ENCODE data around the gene RIC1. TPM values are rescaled to one million over a fixed set of nuclear protein-coding genes. Genes with fewer than 3 reads are reported as not detected.

RIC1 gene
- polyA plus RNA-seq, 1 of the 3 experiments (the other 2 are of a cell fraction) = 21.9 TPM

DNA sequence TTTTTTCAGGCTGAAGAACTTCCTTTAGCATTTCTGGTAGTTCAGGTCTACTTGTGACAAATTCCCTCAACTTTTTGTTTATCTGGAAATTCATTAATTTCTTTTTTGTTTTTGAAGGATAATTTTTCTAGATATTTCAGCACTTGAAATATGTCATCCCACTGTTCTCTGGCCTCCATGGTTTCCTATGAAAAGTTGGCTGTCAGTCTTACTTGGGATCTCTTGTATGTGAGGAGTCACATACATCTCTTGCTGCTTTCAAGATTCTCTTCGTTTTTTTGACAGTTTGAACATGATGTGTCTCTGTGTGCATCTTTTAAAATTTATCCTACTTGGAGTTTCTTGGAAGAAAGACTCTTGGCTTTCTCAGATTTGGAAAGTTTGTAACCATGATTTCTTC is 79.5 kb downstream of the RIC1 start:
- Histone ChIP-seq H3K9ac (no peak overlapping the region), H3K9me2 (no peaks in the 10 kb centered on the region), H3K4me2 (no peak overlapping the region), H4K20me1 (ENCODE audit: insufficient read depth) (0 out of 2 replicates have a peak, but pooled peaks cover 4% of the 10 kb centered on the region), H3K27ac (ENCODE audit: low read depth in 2 of 2, low read length in 1 of 2) (no peak overlapping the region), H3F3A (replicated peaks; ENCODE audit: insufficient read depth) (peaks cover 17% of the 10 kb centered on the region), H3K27me3 (ENCODE audit: insufficient read depth) (no peaks in the 10 kb centered on the region), H2AFZ (ENCODE audit: low read depth) (no peak overlapping the region), H3K36me3 (replicated peaks in 1 of 2; ENCODE audit: control insufficient read depth in 1 of 2, insufficient read depth in 2 of 2, low read length in 1 of 2) (peaks cover 18 to 68% of the 10 kb centered on the region in 2 experiments), H3K9me3 (peaks cover 18% of the 10 kb centered on the region), H3K4me1 (ENCODE audit: control insufficient read depth in 1 of 2, insufficient read depth in 2 of 2, low read depth in 1 of 2, low read length in 1 of 2) (no peaks in the 10 kb centered on the region), H3K79me2 (ENCODE audit: insufficient read depth) (peaks cover 69% of the 10 kb centered on the region), H3K4me3 (ENCODE audit: low read depth in 2 of 2, low read length in 1 of 2) (no peak overlapping the region)
- POLR2A ChIA-PET = no interaction called here
- DNase-seq = no peak
- WGBS (ENCODE audit: low lambda C conversion rate) = 86% methylated on average over 1 of the region's 1 CpG
- CTCF ChIA-PET = no interaction called here
- no peak for TF ChIP-seq RAD21 (IDR thresholded peaks at IDR 0.05; ENCODE audit: low read length)
- TF ChIP-seq FOXJ3 (CRISPR knock-in tag; IDR thresholded peaks at IDR 0.05) = no peak
- TF ChIP-seq YY1 (IDR thresholded peaks at IDR 0.05; ENCODE audit: low read depth) = no peak
- TF ChIP-seq, protein P1, sequence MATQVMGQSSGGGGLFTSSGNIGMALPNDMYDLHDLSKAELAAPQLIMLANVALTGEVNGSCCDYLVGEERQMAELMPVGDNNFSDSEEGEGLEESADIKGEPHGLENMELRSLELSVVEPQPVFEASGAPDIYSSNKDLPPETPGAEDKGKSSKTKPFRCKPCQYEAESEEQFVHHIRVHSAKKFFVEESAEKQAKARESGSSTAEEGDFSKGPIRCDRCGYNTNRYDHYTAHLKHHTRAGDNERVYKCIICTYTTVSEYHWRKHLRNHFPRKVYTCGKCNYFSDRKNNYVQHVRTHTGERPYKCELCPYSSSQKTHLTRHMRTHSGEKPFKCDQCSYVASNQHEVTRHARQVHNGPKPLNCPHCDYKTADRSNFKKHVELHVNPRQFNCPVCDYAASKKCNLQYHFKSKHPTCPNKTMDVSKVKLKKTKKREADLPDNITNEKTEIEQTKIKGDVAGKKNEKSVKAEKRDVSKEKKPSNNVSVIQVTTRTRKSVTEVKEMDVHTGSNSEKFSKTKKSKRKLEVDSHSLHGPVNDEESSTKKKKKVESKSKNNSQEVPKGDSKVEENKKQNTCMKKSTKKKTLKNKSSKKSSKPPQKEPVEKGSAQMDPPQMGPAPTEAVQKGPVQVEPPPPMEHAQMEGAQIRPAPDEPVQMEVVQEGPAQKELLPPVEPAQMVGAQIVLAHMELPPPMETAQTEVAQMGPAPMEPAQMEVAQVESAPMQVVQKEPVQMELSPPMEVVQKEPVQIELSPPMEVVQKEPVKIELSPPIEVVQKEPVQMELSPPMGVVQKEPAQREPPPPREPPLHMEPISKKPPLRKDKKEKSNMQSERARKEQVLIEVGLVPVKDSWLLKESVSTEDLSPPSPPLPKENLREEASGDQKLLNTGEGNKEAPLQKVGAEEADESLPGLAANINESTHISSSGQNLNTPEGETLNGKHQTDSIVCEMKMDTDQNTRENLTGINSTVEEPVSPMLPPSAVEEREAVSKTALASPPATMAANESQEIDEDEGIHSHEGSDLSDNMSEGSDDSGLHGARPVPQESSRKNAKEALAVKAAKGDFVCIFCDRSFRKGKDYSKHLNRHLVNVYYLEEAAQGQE (IDR thresholded peaks at IDR 0.05; ENCODE audit: low read depth, low read length) = no peak
- no peak for TF ChIP-seq JUND (IDR thresholded peaks at IDR 0.05)
- TF ChIP-seq FOXM1 (IDR thresholded peaks at IDR 0.05; ENCODE audit: low read depth) = no peak
- no peak for TF ChIP-seq RCOR1 (IDR thresholded peaks at IDR 0.05; ENCODE audit: low read length)
- TF ChIP-seq, protein P2, sequence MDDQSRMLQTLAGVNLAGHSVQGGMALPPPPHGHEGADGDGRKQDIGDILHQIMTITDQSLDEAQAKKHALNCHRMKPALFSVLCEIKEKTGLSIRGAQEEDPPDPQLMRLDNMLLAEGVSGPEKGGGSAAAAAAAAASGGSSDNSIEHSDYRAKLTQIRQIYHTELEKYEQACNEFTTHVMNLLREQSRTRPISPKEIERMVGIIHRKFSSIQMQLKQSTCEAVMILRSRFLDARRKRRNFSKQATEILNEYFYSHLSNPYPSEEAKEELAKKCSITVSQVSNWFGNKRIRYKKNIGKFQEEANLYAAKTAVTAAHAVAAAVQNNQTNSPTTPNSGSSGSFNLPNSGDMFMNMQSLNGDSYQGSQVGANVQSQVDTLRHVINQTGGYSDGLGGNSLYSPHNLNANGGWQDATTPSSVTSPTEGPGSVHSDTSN (IDR thresholded peaks at IDR 0.05) = no peak
- no peak for TF ChIP-seq TAF1 (IDR thresholded peaks at IDR 0.05; ENCODE audit: borderline replicate concordance, low read depth, low read length)
- no peak for TF ChIP-seq RXRA (IDR thresholded peaks at IDR 0.05; ENCODE audit: borderline replicate concordance, low read depth)
- TF ChIP-seq, protein P3, sequence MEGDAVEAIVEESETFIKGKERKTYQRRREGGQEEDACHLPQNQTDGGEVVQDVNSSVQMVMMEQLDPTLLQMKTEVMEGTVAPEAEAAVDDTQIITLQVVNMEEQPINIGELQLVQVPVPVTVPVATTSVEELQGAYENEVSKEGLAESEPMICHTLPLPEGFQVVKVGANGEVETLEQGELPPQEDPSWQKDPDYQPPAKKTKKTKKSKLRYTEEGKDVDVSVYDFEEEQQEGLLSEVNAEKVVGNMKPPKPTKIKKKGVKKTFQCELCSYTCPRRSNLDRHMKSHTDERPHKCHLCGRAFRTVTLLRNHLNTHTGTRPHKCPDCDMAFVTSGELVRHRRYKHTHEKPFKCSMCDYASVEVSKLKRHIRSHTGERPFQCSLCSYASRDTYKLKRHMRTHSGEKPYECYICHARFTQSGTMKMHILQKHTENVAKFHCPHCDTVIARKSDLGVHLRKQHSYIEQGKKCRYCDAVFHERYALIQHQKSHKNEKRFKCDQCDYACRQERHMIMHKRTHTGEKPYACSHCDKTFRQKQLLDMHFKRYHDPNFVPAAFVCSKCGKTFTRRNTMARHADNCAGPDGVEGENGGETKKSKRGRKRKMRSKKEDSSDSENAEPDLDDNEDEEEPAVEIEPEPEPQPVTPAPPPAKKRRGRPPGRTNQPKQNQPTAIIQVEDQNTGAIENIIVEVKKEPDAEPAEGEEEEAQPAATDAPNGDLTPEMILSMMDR (IDR thresholded peaks at IDR 0.05) = no peak
- TF ChIP-seq USF2 (IDR thresholded peaks at IDR 0.05; ENCODE audit: borderline replicate concordance, low read depth, low read length) = no peak
- TF ChIP-seq, protein P4, sequence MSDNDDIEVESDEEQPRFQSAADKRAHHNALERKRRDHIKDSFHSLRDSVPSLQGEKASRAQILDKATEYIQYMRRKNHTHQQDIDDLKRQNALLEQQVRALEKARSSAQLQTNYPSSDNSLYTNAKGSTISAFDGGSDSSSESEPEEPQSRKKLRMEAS (IDR thresholded peaks at IDR 0.05; ENCODE audit: low read depth) = no peak
- no peak for TF ChIP-seq TCF12 (IDR thresholded peaks at IDR 0.05)
- TF ChIP-seq MXI1 (IDR thresholded peaks at IDR 0.05; ENCODE audit: low read depth, low read length) = no peak

Measured in SK-N-SH (cell line).